ENCODE measurements around the gene GPR158.

The GPR158 gene

DNA sequence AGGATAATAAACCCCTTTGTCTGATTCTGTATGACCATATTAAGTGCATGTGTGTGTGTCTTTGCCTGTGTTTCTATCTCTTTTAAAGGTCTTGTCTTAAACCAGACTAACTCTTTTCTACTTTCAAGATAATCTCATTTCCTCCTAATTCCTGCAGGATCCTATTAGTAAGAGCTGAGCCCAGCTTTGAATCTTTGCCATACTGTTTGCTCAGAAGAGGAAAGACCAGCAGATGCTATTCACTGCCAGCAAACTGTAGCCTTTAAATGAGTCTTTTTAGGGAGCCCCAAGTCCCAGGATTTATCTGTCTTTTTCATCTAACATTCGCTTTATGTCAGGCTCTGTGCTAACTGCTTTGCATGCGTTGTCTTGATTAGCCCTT, 2.9 kb downstream of the GPR158 start:
- no peak for DNase-seq (ENCODE audit: insufficient read length, low spot score)
- TF ChIP-seq, protein P1, sequence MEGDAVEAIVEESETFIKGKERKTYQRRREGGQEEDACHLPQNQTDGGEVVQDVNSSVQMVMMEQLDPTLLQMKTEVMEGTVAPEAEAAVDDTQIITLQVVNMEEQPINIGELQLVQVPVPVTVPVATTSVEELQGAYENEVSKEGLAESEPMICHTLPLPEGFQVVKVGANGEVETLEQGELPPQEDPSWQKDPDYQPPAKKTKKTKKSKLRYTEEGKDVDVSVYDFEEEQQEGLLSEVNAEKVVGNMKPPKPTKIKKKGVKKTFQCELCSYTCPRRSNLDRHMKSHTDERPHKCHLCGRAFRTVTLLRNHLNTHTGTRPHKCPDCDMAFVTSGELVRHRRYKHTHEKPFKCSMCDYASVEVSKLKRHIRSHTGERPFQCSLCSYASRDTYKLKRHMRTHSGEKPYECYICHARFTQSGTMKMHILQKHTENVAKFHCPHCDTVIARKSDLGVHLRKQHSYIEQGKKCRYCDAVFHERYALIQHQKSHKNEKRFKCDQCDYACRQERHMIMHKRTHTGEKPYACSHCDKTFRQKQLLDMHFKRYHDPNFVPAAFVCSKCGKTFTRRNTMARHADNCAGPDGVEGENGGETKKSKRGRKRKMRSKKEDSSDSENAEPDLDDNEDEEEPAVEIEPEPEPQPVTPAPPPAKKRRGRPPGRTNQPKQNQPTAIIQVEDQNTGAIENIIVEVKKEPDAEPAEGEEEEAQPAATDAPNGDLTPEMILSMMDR (IDR thresholded peaks at IDR 0.05; ENCODE audit: insufficient read depth, missing control alignments) = no peak
- peak; percentile 58 for FAIRE-seq

DNA sequence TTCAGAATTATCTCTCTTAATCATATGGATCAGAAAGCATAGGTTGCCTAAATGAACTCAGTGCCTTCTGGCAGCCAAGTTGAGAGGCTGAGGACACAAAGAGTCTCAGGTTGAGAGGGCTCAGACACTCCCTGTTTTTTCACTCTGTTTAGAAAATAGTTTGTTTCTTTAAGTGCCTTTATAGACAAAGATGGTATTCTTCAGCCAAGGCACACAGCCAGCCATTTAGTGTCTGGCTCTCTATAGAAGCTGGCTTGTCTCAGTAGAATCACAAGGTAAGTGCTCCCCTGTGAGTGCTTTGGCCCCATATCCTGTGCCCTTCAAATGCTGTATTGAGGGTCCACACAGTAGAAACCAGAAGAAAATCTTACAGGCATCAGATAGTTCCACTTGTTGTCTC, 3.6 kb downstream of the GPR158 start:
- no peak for FAIRE-seq
- DNase-seq (ENCODE audit: insufficient read length, low spot score) = no peak
- TF ChIP-seq, protein P1 (IDR thresholded peaks at IDR 0.05; ENCODE audit: insufficient read depth, missing control alignments) = no peak

DNA sequence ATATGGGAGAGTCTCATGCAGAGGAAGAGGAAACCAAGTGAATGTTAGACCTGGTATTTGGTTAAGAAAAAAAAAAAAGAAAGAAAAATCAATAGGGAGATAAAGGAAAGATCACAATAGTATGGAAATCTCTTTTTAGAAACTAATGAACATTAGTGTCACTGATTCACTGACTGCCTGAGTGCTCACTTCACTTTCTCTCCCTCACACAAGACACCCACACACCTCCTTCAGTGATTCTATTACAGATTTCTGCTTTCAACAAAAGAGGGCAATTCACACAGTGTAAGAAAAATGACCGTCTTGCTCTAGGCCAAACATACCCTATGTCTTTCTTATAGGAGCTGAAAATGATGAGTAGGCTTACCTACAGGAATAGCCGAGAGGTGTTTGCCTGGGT, 6.0 kb downstream of the GPR158 start:
- TF ChIP-seq, protein P1 (IDR thresholded peaks at IDR 0.05; ENCODE audit: insufficient read depth, missing control alignments) = no peak
- DNase-seq (ENCODE audit: insufficient read length, low spot score) (no peak), FAIRE-seq (no peak)

DNA sequence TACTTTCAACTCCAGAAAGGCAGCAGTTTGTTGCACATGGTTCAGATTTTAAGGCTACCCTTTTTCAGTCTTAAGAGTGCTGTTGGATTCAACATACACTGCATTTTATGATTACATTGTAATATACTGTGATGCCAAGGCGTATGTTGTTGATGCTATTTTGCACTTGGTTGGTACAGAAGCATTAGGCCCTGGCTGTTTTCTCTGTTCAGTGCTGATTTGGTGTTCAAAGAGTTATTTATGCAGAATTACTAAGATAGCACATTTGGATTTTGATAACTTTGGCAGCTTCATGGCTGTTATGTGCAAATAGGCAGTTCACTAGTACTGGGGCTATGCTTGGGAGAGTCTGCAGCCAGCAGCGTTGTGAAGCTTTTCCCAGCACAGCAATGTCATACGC, 7.8 kb downstream of the GPR158 start:
- FAIRE-seq (no peak), DNase-seq (ENCODE audit: insufficient read length, low spot score) (no peak)
- TF ChIP-seq, protein P1 (IDR thresholded peaks at IDR 0.05; ENCODE audit: insufficient read depth, missing control alignments) = no peak

DNA sequence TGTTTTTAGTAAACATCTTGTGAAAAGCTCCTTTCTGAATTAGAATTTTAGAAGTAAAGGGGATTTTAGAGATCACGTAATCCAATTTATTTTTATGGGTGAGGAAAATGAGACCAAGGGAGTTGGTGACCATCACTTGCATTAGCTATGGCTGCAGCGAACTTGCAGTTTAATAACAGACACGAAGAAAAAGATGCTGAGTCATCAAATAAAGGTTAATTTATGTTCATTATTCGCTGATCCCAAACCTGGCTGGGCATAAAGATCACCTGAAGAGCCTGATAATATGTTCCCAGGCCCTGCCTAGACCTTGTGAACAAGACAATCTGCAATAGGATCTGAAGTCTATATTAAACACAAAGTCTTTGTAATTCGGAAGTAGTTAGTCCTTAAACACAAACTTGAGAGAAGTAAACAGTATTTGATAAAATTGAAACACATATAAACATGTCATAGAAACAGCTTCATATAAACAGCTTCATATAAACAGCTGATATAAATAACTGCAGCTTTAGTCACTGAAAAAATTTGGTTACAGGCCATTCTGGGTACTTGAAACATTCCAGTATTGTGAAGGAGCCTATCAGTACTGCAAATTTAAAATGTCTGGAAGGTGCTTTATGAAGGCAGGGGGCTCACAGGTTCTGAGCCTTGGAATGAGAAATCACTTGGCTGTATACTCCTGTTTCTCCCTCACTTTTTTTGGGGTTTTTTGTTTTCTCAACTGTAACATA, 16.5 kb downstream of the GPR158 start:
- DNase-seq (ENCODE audit: insufficient read length, low spot score) (no peak), FAIRE-seq (no peak)
- TF ChIP-seq, protein P1 (IDR thresholded peaks at IDR 0.05; ENCODE audit: insufficient read depth, missing control alignments) = no peak

DNA sequence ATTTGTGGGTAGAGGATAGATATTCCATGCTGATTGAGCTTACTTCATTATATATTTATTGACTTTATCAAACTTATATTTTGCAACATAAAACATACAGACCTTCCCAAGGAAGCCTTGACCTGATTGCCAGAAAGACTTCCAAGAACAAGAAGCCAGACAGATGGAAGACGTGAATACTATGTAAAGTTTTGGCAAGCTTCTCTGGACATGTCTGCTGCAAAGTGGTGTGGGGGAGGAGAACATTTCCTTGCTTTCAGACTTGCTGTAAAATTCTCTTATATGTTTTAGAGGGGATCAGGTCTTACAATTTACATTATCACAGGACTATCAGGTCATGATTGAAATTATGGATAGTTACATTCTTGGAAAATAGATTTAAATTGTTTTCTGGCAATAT, 23.4 kb downstream of the GPR158 start:
- TF ChIP-seq, protein P1 (IDR thresholded peaks at IDR 0.05; ENCODE audit: insufficient read depth, missing control alignments) = no peak
- DNase-seq (ENCODE audit: insufficient read length, low spot score) (no peak), FAIRE-seq (no peak)

DNA sequence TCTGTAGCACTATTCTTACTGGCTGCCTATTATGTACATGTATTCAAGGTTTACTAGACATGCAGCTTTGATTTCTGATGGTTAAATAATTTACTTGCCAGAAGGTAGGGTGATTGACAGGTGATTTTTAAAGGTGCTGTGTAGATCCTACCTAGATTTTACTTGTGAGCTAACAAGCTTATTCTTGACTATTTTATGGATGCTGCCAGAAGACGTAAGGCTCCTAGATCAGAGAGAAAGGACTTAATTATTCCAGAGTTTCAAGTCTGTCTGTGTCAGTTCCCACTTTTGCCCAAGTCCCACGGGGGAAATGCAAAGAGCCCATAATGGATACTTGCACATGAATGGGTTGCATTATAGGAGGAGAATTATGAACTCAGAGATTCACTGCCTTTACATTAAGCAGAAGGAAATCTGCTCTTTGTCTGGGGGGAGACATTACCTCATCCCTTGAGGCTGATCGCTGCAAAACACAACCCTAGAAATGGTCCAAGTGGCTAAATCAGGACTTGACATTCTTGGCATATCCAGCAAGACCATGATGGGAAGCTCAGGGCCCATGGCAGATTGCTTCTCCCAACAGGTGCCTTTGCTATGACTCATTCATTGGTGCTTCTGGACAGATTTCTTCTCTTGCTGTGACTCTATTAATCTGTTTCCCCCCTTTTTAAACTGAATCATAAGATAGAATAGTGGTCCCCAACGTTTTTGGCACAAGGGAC, 32.1 kb downstream of the GPR158 start:
- no peak for FAIRE-seq
- TF ChIP-seq, protein P1 (IDR thresholded peaks at IDR 0.05; ENCODE audit: insufficient read depth, missing control alignments) = no peak
- no peak for DNase-seq (ENCODE audit: insufficient read length, low spot score)
